RWPE2 (cell line): ENCODE measurements around the gene SOX8.
"Not testable (repeated sequence)": the region's sequence is repeated elsewhere in the genome, so short reads cannot be mapped to it uniquely, and the experiment has no call there.

ENCODE experiments used
- ATAC-seq: fragments of 200-7000 bp; cut with Tn5 transposase; 3 replicates; pipeline ENCODE4 v1.9.1; 2021; ENCODE audit warnings: low read depth
- DNase-seq: peaks from one replicate; pipeline ENCODE4 v3.0.0-alpha.2; 2020; ENCODE audit warnings: low spot score
- H3K27ac ChIP-seq: fragments of 450-650 bp; 2 replicates; pipeline ENCODE4 v1.5.1; 2017; ENCODE audit warnings: mild to moderate bottlenecking; ENCODE audit not compliant: poor library complexity, severe bottlenecking
- H3K27me3 ChIP-seq: fragments of 250-450 bp; sonication (Bioruptor Pico); 2 replicates; pipeline ENCODE4 v1.5.1; 2021; ENCODE audit warnings: mild to moderate bottlenecking, moderate library complexity; ENCODE audit not compliant: insufficient read depth, poor library complexity, severe bottlenecking
- H3K36me3 ChIP-seq: fragments of 250-450 bp; sonication (Bioruptor Pico); 2 replicates; pipeline ENCODE4 v1.5.1; 2020; ENCODE audit warnings: low read depth, mild to moderate bottlenecking, moderate library complexity
- H3K4me1 ChIP-seq: fragments of 250-450 bp; sonication (Bioruptor Pico); 2 replicates; pipeline ENCODE4 v1.5.1; 2021; ENCODE audit warnings: mild to moderate bottlenecking, moderate library complexity; ENCODE audit not compliant: insufficient read depth, poor library complexity, severe bottlenecking
- H3K4me3 ChIP-seq: fragments of 250-450 bp; sonication (Bioruptor Pico); 2 replicates; pipeline ENCODE4 v1.5.1; 2021; ENCODE audit warnings: mild to moderate bottlenecking, moderate library complexity; ENCODE audit not compliant: severe bottlenecking
- H3K9me3 ChIP-seq: fragments of 250-450 bp; sonication (Bioruptor Pico); 2 replicates; pipeline ENCODE4 v1.5.1; 2021; ENCODE audit warnings: mild to moderate bottlenecking, moderate library complexity; ENCODE audit not compliant: severe bottlenecking
- TF ChIP-seq, protein P1 (sequence below): fragments of 450-650 bp; IDR thresholded peaks from one replicate; pipeline ENCODE4 v1.5.1; 2017; ENCODE audit warnings: mild to moderate bottlenecking, moderate library complexity; ENCODE audit not compliant: poor library complexity, severe bottlenecking

SOX8 gene

DNA sequence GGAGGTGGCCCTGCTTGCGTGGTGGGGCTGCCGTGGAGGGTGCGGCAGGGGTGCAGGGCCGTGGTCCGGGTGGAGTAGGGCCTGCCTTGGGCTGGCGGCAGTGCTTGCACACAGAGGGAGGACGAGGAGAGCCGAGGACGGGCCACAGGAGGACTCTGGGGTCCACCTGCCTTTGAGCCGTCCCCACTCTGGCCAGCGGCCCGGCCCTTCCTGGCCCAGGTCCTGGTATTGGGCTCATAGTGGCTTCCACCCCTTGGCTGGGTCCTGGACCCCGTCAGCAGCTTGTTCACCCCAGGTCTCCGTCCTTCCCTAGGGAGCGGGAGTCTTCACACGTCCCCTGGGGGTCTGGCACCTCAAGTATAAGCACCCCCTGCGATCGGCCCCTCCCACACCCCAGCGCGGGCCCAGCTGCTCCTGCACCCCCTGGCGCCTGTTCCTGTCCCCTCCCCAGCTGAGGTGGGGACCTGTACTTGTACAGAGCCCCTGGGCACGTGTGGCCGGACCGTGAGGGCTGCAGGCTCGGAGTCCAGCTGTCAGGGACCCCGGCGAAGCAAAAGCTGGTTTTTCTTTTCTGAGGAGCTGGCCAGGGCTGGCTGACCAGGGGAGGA is 40.1 kb downstream of the SOX8 start:
- H3K36me3 ChIP-seq: no peaks in the 10 kb centered on the region
- H3K27ac ChIP-seq: no peak overlapping the region
- peaks cover 33% of the 10 kb centered on the region for H3K27me3 ChIP-seq
- DNase-seq (no peak), ATAC-seq (no peak)
- TF ChIP-seq, protein P1, sequence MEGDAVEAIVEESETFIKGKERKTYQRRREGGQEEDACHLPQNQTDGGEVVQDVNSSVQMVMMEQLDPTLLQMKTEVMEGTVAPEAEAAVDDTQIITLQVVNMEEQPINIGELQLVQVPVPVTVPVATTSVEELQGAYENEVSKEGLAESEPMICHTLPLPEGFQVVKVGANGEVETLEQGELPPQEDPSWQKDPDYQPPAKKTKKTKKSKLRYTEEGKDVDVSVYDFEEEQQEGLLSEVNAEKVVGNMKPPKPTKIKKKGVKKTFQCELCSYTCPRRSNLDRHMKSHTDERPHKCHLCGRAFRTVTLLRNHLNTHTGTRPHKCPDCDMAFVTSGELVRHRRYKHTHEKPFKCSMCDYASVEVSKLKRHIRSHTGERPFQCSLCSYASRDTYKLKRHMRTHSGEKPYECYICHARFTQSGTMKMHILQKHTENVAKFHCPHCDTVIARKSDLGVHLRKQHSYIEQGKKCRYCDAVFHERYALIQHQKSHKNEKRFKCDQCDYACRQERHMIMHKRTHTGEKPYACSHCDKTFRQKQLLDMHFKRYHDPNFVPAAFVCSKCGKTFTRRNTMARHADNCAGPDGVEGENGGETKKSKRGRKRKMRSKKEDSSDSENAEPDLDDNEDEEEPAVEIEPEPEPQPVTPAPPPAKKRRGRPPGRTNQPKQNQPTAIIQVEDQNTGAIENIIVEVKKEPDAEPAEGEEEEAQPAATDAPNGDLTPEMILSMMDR: no peak
- peaks cover 3% of the 10 kb centered on the region for H3K4me1 ChIP-seq
- no peak overlapping the region for H3K4me3 ChIP-seq
- no peaks in the 10 kb centered on the region for H3K9me3 ChIP-seq

- H3K27me3 ChIP-seq: peaks cover 33% of the 10 kb centered on the region
- no peaks in the 10 kb centered on the region for H3K36me3 ChIP-seq
- H3K4me3 ChIP-seq: no peak overlapping the region
- peaks cover 3% of the 10 kb centered on the region for H3K4me1 ChIP-seq
- ATAC-seq: no peak
- no peak for DNase-seq
- H3K27ac ChIP-seq: no peak overlapping the region
- no peaks in the 10 kb centered on the region for H3K9me3 ChIP-seq
- TF ChIP-seq, protein P1: no peak
These were observed 40.9 kb downstream of the SOX8 start for GRCh38 chr16:1022466-1022865.

DNA sequence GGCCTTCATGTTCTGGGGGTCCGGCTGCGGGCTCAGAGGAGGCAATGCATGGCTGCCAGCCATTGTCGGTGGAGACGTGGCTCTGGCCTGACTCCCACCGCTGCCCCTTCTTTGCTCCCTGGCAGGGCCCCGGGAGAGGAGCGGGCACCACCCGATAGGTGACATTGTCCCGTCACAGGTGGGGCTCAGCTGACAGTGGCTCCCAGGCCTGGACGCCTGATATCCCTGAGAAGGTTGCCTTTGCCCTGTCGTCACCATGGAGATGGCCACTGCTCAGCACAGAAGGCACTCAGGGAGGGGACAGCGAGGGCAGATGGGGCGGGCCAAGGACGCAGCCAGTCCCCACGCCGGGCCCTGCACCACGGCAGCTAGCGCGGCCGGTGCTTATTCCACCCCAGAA is 42.6 kb downstream of the SOX8 start:
- H3K4me3 ChIP-seq: no peak overlapping the region
- no peaks in the 10 kb centered on the region for H3K36me3 ChIP-seq
- no peak for ATAC-seq
- no peak for DNase-seq
- H3K27ac ChIP-seq: no peak overlapping the region
- H3K4me1 ChIP-seq: peaks cover 3% of the 10 kb centered on the region
- H3K27me3 ChIP-seq: peaks cover 27% of the 10 kb centered on the region
- TF ChIP-seq, protein P1: no peak
- H3K9me3 ChIP-seq: no peaks in the 10 kb centered on the region

- ATAC-seq, H3K27ac ChIP-seq, H3K9me3 ChIP-seq, H3K4me3 ChIP-seq, DNase-seq, H3K4me1 ChIP-seq, H3K36me3 ChIP-seq: not testable (repeated sequence)
- H3K27me3 ChIP-seq: peaks cover 20% of the 10 kb centered on the region
These were observed 43.7 kb downstream of the SOX8 start for GRCh38 chr16:1025183-1025809.

GRCh38 chr16:1026057-1026783 is 44.6 kb downstream of the SOX8 start:
- Histone ChIP-seq H3K4me1 (no peaks in the 10 kb centered on the region), H3K27me3 (peaks cover 19% of the 10 kb centered on the region), H3K4me3 (no peak overlapping the region), H3K36me3 (no peaks in the 10 kb centered on the region), H3K27ac (no peak overlapping the region), H3K9me3 (no peaks in the 10 kb centered on the region)
- DNase-seq (no peak), ATAC-seq (no peak)
- TF ChIP-seq, protein P1: no peak
